Sigmoid colon (tissue), 7 donors: ENCODE data around the gene CDK14. TPM values are rescaled to one million over a fixed set of nuclear protein-coding genes. Genes with fewer than 3 reads are reported as not detected.

ENCODE experiments used
- DNase-seq: peaks from one replicate; pipeline ENCODE4 v3.0.0-alpha.2; 2019
- H3K27ac ChIP-seq, 4 donors: fragments of 200-600 bp; sonication (generic); one replicate each; pipeline ENCODE4 v1.5.1; 2016 to 2019; ENCODE audit warnings: mild to moderate bottlenecking in 1 of 4
- H3K27me3 ChIP-seq, 3 donors: fragments of 200-600 bp; sonication (generic); one replicate each; pipeline ENCODE4 v1.5.1; 2019; ENCODE audit warnings: mild to moderate bottlenecking in 1 of 3
- H3K36me3 ChIP-seq, 4 donors: fragments of 200-600 bp; sonication (generic); one replicate each; pipeline ENCODE4 v1.5.1; 2016 to 2019
- H3K4me1 ChIP-seq, 4 donors: fragments of 200-600 bp; sonication (generic); one replicate each; pipeline ENCODE4 v1.5.1; 2017 to 2019
- H3K4me3 ChIP-seq, 4 donors: fragments of 200-600 bp; sonication (generic); one replicate each; pipeline ENCODE4 v1.5.1; 2017 to 2019; ENCODE audit warnings: mild to moderate bottlenecking in 2 of 4, moderate library complexity in 1 of 4
- H3K9me3 ChIP-seq, 4 donors: fragments of 200-600 bp in 3 of 4; sonication (generic) in 3 of 4; one replicate each; pipeline versions ENCODE4 v1.5.1 to v1.6.1; 2013 to 2019
- CTCF ChIP-seq, 4 experiments: fragments of 450-650 bp in 3 of 4; fragments of 200-600 bp in 1 of 4; IDR thresholded peaks; one replicate each; pipeline ENCODE4 v1.5.1; 2016 to 2019; ENCODE audit warnings: antibody characterized with exemption in 4 of 4, mild to moderate bottlenecking in 3 of 4, moderate library complexity in 2 of 4
- EP300 ChIP-seq, 4 donors: sonication (generic); formaldehyde crosslinking; IDR thresholded peaks; one replicate each; pipeline ENCODE4 v1.6.1; 2017; ENCODE audit warnings: antibody characterized with exemption in 4 of 4
- POLR2A ChIP-seq, 2 donors: fragments of 450-650 bp; IDR thresholded peaks; one replicate each; pipeline ENCODE4 v1.6.1; 2016; ENCODE audit warnings: antibody characterized with exemption in 2 of 2, mild to moderate bottlenecking in 2 of 2, moderate library complexity in 2 of 2
- POLR2AphosphoS5 ChIP-seq, 4 donors: sonication (generic); formaldehyde crosslinking; IDR thresholded peaks; one replicate each; pipeline ENCODE4 v1.6.1; 2017; ENCODE audit warnings: antibody characterized with exemption in 4 of 4
- WGBS, 2 donors: extraction: QIAGEN DNeasy Blood & Tissue Kit; methylation state at CpG; one replicate each; pipeline ENCODE4 v1.1.7; 2013; 5-methylcytosine and 5-hydroxymethylcytosine counted together
- intact Hi-C: fragments of 100-400 bp; cut with DNase I; formaldehyde crosslinking; loops from one replicate; pipeline ENCODE4 v1.15.1; 2023
- polyA plus RNA-seq, 3 donors: library from polyadenylated mRNA; stranded (reverse); fragments of 200-250 nt; gene quantifications; one replicate each; pipeline ENCODE4 v1.2.3, GENCODE V29; 2013
- total RNA-seq, 4 donors: library from RNA; depleted of rRNA; stranded (reverse); fragments of >200 nt; gene quantifications; one replicate each; pipeline ENCODE4 v1.1.0, GENCODE V29; 2016
- donor health status: healthy with polysubstance abuse.
- donor health status: Bipolar disorder and iron deficiency.
- donor health status: healthy.

CDK14 gene
- total and polyA plus RNA-seq, 7 donors, result 0.92 to 19.3 (median 11.1) TPM

GRCh38 chr7:90824386-90825307 is 228.5 kb downstream of the CDK14 start:
- H3K4me3 ChIP-seq, result no peak overlapping the region
- intact Hi-C loops, result no loop called here
- 74 to 83% methylated on average over 5 of the region's 5 CpGs for WGBS, 2 donors
- TF ChIP-seq EP300 (IDR thresholded peaks at IDR 0.05), result no peak
- no peak for TF ChIP-seq POLR2AphosphoS5 (IDR thresholded peaks at IDR 0.05)
- no peak for TF ChIP-seq POLR2A (IDR thresholded peaks at IDR 0.05)
- TF ChIP-seq CTCF (IDR thresholded peaks at IDR 0.05), result no peak
- H3K36me3 ChIP-seq, result no peaks in the 10 kb centered on the region
- H3K27ac ChIP-seq, result peak overlapping the region in 1 of 4 donors; percentile 2
- H3K27me3 ChIP-seq, result no peaks in the 10 kb centered on the region
- H3K4me1 ChIP-seq, result peaks cover 0 to 7% (median 0%) of the 10 kb centered on the region in 4 donors
- DNase-seq, result no peak
- no peaks in the 10 kb centered on the region for H3K9me3 ChIP-seq

- intact Hi-C loops, result no loop called here
These were observed 229.7 kb downstream of the CDK14 start for GRCh38 chr7:90825779-90826178.

GRCh38 chr7:90828601-90829000 is 232.5 kb downstream of the CDK14 start:
- WGBS, 2 donors, result 91 to 95% methylated on average over 3 of the region's 3 CpGs
- H3K9me3 ChIP-seq, result no peaks in the 10 kb centered on the region
- DNase-seq, result no peak
- no peak for TF ChIP-seq POLR2A (IDR thresholded peaks at IDR 0.05)
- no peak for TF ChIP-seq EP300 (IDR thresholded peaks at IDR 0.05)
- no peak for TF ChIP-seq POLR2AphosphoS5 (IDR thresholded peaks at IDR 0.05)
- TF ChIP-seq CTCF (IDR thresholded peaks at IDR 0.05), result no peak
- no peaks in the 10 kb centered on the region for H3K27me3 ChIP-seq
- H3K4me1 ChIP-seq, result peaks cover 0 to 7% (median 0%) of the 10 kb centered on the region in 4 donors
- intact Hi-C loops, result no loop called here
- H3K36me3 ChIP-seq, result no peaks in the 10 kb centered on the region
- no peak overlapping the region for H3K4me3 ChIP-seq
- no peak overlapping the region for H3K27ac ChIP-seq

More at GRCh38 chr7:90825779-90826178, 229.7 kb downstream of the CDK14 start:
- DNase-seq, result no peak
- no peaks in the 10 kb centered on the region for H3K36me3 ChIP-seq
- no peak overlapping the region for H3K27ac ChIP-seq
- TF ChIP-seq POLR2A (IDR thresholded peaks at IDR 0.05) (no peak), POLR2AphosphoS5 (IDR thresholded peaks at IDR 0.05) (no peak), CTCF (IDR thresholded peaks at IDR 0.05) (no peak), EP300 (IDR thresholded peaks at IDR 0.05) (no peak)
- whole genome bisulfite sequencing, 2 donors, result 59 to 90% methylated on average over 2 of the region's 2 CpGs
- no peaks in the 10 kb centered on the region for H3K27me3 ChIP-seq
- no peaks in the 10 kb centered on the region for H3K9me3 ChIP-seq
- H3K4me3 ChIP-seq, result no peak overlapping the region
- H3K4me1 ChIP-seq, result peaks cover 0 to 7% (median 0%) of the 10 kb centered on the region in 4 donors

- TF ChIP-seq EP300 (IDR thresholded peaks at IDR 0.05) (no peak), CTCF (IDR thresholded peaks at IDR 0.05) (no peak), POLR2AphosphoS5 (IDR thresholded peaks at IDR 0.05) (no peak), POLR2A (IDR thresholded peaks at IDR 0.05) (no peak)
- H3K27ac ChIP-seq, result no peak overlapping the region
- H3K27me3 ChIP-seq, result no peaks in the 10 kb centered on the region
- H3K4me1 ChIP-seq, result no peaks in the 10 kb centered on the region
- 94 to 95% methylated on average over 3 of the region's 3 CpGs for WGBS, 2 donors
- DNase-seq, result no peak
- intact Hi-C loops, result no loop called here
- H3K9me3 ChIP-seq, result no peaks in the 10 kb centered on the region
- H3K4me3 ChIP-seq, result no peak overlapping the region
- no peaks in the 10 kb centered on the region for H3K36me3 ChIP-seq
These were observed 234.2 kb downstream of the CDK14 start for GRCh38 chr7:90830308-90830707.
